Lower lobe of right lung (tissue), 2 donors: ENCODE results near the gene ZNF574. TPM values are rescaled to one million over a fixed set of nuclear protein-coding genes. Genes with fewer than 3 reads are reported as not detected.

Source experiments
- ATAC-seq, 2 donors: fragments of 200-7000 bp; cut with Tn5 transposase; one replicate each; pipeline ENCODE4 v1.9.1; 2020 to 2022; ENCODE audit warnings: mild to moderate bottlenecking in 2 of 2, moderate library complexity in 2 of 2
- DNase-seq: peaks from one replicate; pipeline ENCODE4 v3.0.0-alpha.2; 2020
- H3K27ac ChIP-seq: fragments of 200-600 bp; one replicate; pipeline ENCODE4 v1.8.0; 2022
- H3K27me3 ChIP-seq: fragments of 200-600 bp; one replicate; pipeline ENCODE4 v1.8.0; 2022; ENCODE audit warnings: low read depth
- H3K36me3 ChIP-seq: fragments of 200-600 bp; one replicate; pipeline ENCODE4 v1.8.0; 2022; ENCODE audit warnings: mild to moderate bottlenecking
- H3K4me1 ChIP-seq: fragments of 200-600 bp; one replicate; pipeline ENCODE4 v1.8.0; 2022
- H3K4me3 ChIP-seq: fragments of 200-600 bp; one replicate; pipeline ENCODE4 v1.8.0; 2022; ENCODE audit warnings: mild to moderate bottlenecking
- H3K9me3 ChIP-seq: fragments of 200-600 bp; one replicate; pipeline ENCODE4 v1.8.0; 2022
- CTCF ChIP-seq: fragments of 200-600 bp; IDR thresholded peaks from one replicate; pipeline ENCODE4 v1.8.0; 2022; ENCODE audit warnings: antibody characterized with exemption, mild to moderate bottlenecking
- intact Hi-C: fragments of 100-400 bp; cut with DNase I; formaldehyde crosslinking; loops from one replicate; pipeline ENCODE4 v1.11.0; 2022
- total RNA-seq: library from RNA; stranded (reverse); fragmentation: NEBNext Ultra II Directional; extraction: Animal tissue kit (Norgen Biotek cat#: 25700); gene quantifications from one replicate; pipeline ENCODE4 v1.2.1, GENCODE V29; 2021
- donor health status: DM: no; HTN: yes; CAD: no; lungs with severe emphysema.

ZNF574 gene
- total RNA-seq, 1 donor from 2014 or later, result 11.8 TPM

GRCh38 chr19:42110658-42111057, 34.7 kb downstream of the ZNF574 start:
- intact Hi-C loops, result no loop called here
- no peak overlapping the region for H3K27ac ChIP-seq
- DNase-seq, result no peak
- H3K9me3 ChIP-seq, result no peaks in the 10 kb centered on the region
- H3K27me3 ChIP-seq, result no peaks in the 10 kb centered on the region
- H3K4me1 ChIP-seq, result no peaks in the 10 kb centered on the region
- TF ChIP-seq CTCF, result no peak
- no peaks in the 10 kb centered on the region for H3K36me3 ChIP-seq
- H3K4me3 ChIP-seq, result no peak overlapping the region
- no peak for ATAC-seq

DNA sequence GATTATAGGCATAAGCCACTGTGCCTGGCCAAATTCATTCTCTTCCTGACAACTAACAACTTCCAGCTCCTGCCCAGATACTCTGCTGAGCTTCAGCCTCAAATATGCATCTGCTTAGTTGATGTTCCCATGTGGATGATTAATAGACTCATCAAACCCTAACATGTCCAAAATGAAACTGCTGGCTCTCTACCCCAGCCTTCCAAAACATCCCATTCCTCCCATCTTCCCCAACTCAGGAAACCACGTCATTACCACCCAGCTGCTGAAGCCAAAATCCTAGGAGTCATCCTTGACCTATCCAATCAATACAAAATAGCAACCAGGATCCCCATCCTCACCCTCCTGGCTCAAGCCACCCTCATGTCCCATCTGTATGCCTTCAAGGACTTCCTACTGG, 35.4 kb downstream of the ZNF574 start:
- Histone ChIP-seq H3K27ac (no peak overlapping the region), H3K9me3 (no peaks in the 10 kb centered on the region), H3K27me3 (no peaks in the 10 kb centered on the region), H3K4me1 (no peaks in the 10 kb centered on the region), H3K36me3 (no peaks in the 10 kb centered on the region), H3K4me3 (no peak overlapping the region)
- intact Hi-C loops, result no loop called here
- DNase-seq, result no peak
- ATAC-seq, result no peak
- TF ChIP-seq CTCF, result no peak

GRCh38 chr19:42111811-42112210, 35.8 kb downstream of the ZNF574 start:
- DNase-seq (no peak), ATAC-seq (no peak)
- Histone ChIP-seq H3K36me3 (no peaks in the 10 kb centered on the region), H3K4me3 (no peak overlapping the region), H3K27ac (no peak overlapping the region), H3K27me3 (no peaks in the 10 kb centered on the region), H3K4me1 (no peaks in the 10 kb centered on the region), H3K9me3 (no peaks in the 10 kb centered on the region)
- TF ChIP-seq CTCF, result no peak
- intact Hi-C loops, result no loop called here

DNA sequence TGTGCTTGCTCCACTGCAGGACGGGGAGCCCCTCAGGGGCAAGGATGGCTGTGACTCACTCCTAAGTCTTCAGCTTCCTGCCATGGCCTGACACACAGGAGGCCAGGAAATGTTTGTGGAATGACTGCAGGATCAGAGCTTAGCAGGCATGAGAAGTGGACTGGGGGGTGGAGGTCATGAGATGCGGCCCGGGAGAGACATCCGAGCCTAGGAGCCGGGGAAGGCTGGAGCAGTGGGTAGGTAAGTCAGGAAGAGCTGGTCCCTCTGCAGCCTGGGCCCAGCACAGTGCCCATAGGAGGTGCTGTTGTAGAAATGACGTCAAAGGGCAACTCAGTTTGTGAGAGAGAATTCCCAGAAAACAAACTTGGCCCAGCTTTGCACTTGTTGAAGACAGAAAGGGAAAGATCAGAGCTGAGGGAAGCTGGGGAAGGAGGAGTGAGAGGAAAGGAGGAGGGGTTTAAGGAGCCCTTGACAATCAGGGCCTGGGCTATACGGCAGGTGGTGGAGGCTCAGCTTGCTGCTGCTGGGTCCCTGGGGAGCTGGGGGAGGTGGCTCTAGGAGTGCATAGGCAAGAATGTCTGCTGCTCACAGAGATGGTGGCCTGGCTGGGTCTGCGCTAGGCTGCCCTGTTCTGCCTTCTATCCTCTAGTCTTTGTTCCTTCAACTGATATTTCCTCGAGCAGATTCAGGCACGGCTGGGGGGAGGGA, 37.8 kb downstream of the ZNF574 start:
- Histone ChIP-seq H3K9me3 (no peaks in the 10 kb centered on the region), H3K36me3 (no peaks in the 10 kb centered on the region), H3K4me1 (no peaks in the 10 kb centered on the region), H3K27me3 (no peaks in the 10 kb centered on the region), H3K4me3 (no peak overlapping the region), H3K27ac (no peak overlapping the region)
- DNase-seq, result no peak
- intact Hi-C loops, result no loop called here
- ATAC-seq, result no peak
- TF ChIP-seq CTCF, result no peak

- no peaks in the 10 kb centered on the region for H3K36me3 ChIP-seq
- H3K9me3 ChIP-seq, result no peaks in the 10 kb centered on the region
- intact Hi-C loops, result no loop called here
- H3K27ac ChIP-seq, result no peak overlapping the region
- DNase-seq (no peak), ATAC-seq (no peak)
- no peak for TF ChIP-seq CTCF
- H3K4me1 ChIP-seq, result no peaks in the 10 kb centered on the region
- H3K4me3 ChIP-seq, result no peak overlapping the region
- H3K27me3 ChIP-seq, result no peaks in the 10 kb centered on the region
Measured at GRCh38 chr19:42114412-42114811, 38.4 kb downstream of the ZNF574 start.
